Testis (tissue), 3 donors: ENCODE data around the gene VOPP1. TPM values are rescaled to one million over a fixed set of nuclear protein-coding genes. Genes with fewer than 3 reads are reported as not detected.

Source experiments
- DNase-seq: peaks from one replicate; pipeline ENCODE4 v3.0.0-alpha.2; 2019
- H3K27ac ChIP-seq, 2 donors: fragments of 200-600 bp; sonication (generic); one replicate each; pipeline ENCODE4 v1.5.1; 2019
- H3K27me3 ChIP-seq: fragments of 200-600 bp; sonication (generic); one replicate; pipeline ENCODE4 v1.5.1; 2019
- H3K36me3 ChIP-seq: fragments of 200-600 bp; sonication (generic); one replicate; pipeline ENCODE4 v1.5.1; 2017; ENCODE audit warnings: low read depth; ENCODE audit errors: missing control alignments
- H3K4me1 ChIP-seq: fragments of 200-600 bp; sonication (generic); one replicate; pipeline ENCODE4 v1.5.1; 2019
- H3K4me3 ChIP-seq, 2 donors: fragments of 200-600 bp; sonication (generic); one replicate each; pipeline ENCODE4 v1.5.1; 2017 to 2019
- H3K9me3 ChIP-seq: fragments of 200-600 bp; sonication (generic); one replicate; pipeline ENCODE4 v1.5.1; 2017
- POLR2A ChIP-seq: fragments of 450-650 bp; IDR thresholded peaks from one replicate; pipeline ENCODE4 v1.6.1; 2017; ENCODE audit warnings: antibody characterized with exemption, mild to moderate bottlenecking, moderate library complexity
- WGBS, 2 donors: methylation state at CpG; one replicate each; pipeline ENCODE4 v1.1.5; 2018; 5-methylcytosine and 5-hydroxymethylcytosine counted together
- intact Hi-C: fragments of 100-400 bp; cut with DNase I; formaldehyde crosslinking; loops from one replicate; pipeline ENCODE4 v1.15.1; 2023; ENCODE audit warnings: low total_unique reads
- polyA plus RNA-seq: library from polyadenylated mRNA; stranded (reverse); fragments of 350-450 nt; fragmentation: Illumina TruSeq; extraction: RNeasy Lipid Tissue Mini Kit (QIAGEN cat#74804); gene quantifications from one replicate; pipeline ENCODE4 v1.2.3, GENCODE V29; 2014; ENCODE audit warnings: low read depth, low replicate concordance; ENCODE audit not compliant: insufficient read depth
- total RNA-seq, 2 donors: library from RNA; depleted of rRNA; stranded (reverse); fragments of >200 nt; gene quantifications; one replicate each; pipeline ENCODE4 v1.2.3, GENCODE V29; 2016
- TF ChIP-seq, protein P1 (sequence below), 3 experiments: fragments of 450-650 bp in 2 of 3; fragments of 200-600 bp in 1 of 3; sonication (generic) in 1 of 3; IDR thresholded peaks; one replicate each; pipeline ENCODE4 v1.5.1; 2016 to 2019; ENCODE audit warnings: antibody characterized with exemption in 3 of 3, mild to moderate bottlenecking in 2 of 3, moderate library complexity in 1 of 3

VOPP1 gene
- total and polyA plus RNA-seq, 3 donors from 2014 or later: 25.0 to 29.3 (median 26.6) TPM

DNA sequence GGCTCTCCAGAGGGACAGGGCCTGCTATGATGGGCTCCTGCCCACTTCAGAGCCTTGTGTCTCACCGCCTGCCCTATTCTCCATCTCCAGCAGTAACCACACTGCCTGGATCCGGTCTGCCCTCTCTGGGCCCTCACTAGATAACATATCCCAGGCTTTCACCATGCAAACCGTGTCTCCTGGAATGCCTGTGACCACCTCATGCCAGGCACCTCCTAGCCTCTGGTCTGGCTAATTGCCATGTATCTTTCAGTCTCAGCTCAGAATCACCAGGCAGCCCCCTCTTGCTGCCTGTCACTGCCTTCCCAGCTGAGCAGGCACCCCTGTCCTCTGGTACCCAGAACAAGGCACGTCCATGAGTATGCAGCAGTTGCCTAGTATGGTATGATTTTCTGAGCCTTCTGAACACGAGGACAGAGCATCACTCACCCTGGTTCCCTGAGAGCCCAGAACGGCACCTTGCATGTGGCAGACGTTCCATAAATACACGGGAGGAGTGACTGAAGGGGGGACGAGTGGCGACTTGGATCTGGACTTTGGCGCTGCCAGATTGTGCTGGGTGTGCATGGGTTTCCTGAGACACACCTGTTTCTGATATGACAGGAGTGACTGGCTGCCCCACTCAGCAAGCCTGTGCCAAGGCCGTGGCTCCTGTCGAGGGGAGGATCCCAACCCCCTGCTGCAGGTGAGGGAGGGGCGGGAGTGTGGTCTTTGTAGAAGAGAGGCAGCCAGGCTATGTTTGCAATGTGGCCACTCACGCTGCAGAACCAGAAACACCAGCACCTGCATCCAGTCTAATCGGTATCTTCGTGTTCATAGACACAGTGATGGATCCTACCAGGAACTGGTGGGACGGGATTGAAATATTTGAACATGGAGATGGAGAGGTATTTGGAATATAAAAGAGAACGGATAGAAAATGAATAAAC lies 95.2 kb downstream of the VOPP1 start:
- no peak for TF ChIP-seq POLR2A
- TF ChIP-seq, protein P1, sequence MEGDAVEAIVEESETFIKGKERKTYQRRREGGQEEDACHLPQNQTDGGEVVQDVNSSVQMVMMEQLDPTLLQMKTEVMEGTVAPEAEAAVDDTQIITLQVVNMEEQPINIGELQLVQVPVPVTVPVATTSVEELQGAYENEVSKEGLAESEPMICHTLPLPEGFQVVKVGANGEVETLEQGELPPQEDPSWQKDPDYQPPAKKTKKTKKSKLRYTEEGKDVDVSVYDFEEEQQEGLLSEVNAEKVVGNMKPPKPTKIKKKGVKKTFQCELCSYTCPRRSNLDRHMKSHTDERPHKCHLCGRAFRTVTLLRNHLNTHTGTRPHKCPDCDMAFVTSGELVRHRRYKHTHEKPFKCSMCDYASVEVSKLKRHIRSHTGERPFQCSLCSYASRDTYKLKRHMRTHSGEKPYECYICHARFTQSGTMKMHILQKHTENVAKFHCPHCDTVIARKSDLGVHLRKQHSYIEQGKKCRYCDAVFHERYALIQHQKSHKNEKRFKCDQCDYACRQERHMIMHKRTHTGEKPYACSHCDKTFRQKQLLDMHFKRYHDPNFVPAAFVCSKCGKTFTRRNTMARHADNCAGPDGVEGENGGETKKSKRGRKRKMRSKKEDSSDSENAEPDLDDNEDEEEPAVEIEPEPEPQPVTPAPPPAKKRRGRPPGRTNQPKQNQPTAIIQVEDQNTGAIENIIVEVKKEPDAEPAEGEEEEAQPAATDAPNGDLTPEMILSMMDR (IDR thresholded peaks at IDR 0.05): no peak
- WGBS, 2 donors: 89 to 93% methylated on average over 18 to 19 of the region's 19 CpGs
- intact Hi-C loops: no loop called here
- Histone ChIP-seq H3K27me3 (no peaks in the 10 kb centered on the region), H3K36me3 (no peaks in the 10 kb centered on the region), H3K9me3 (no peaks in the 10 kb centered on the region), H3K4me1 (no peaks in the 10 kb centered on the region), H3K4me3 (no peak overlapping the region), H3K27ac (no peak overlapping the region)
- DNase-seq: no peak

DNA sequence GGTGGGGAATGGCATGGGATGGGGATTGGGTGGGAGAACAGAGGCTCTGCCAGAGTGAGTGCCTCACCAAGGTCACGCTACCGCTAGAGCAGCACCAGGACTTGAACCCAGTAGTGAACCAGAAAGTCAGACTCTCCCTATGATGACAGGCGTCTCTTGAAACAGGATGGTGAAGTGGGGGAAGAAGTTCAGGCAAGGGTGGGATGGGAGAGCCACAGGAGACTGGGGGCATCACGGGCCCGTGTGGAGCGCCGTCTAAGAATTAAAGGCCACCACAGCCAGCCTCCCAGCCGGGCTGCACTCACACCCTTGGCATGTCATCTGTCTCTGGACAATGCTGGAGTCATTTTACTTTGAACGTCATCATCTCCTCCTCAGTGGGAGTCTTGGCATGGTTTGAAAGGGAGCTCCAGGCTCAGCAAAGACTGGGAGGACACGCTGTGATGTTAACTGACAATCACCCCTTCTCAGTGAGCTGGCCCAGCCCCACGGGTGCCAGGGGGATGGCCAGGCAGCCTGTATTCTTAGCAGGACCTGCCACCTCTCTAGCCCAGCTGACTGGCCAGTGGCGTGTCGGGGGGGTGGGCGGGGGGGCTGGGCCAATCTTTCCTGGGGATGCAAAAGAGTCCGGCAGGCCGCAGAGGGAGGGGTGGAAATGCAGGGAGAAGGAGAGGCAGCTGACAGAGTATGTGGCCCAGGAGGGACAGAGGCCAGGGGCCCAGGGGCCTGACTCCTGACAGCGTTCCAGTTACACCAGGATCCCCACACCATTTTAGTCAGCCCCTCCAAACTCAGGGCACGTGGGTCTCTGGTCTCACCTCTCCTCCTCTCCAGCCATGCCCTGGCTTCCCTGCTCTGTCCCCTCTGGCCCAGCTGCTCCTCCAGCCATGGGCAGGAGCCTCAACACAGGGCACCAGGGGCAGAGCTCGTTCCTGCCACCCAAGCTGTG lies 96.2 kb downstream of the VOPP1 start:
- 81 to 86% methylated on average over 16 to 18 of the region's 19 CpGs for WGBS, 2 donors

DNA sequence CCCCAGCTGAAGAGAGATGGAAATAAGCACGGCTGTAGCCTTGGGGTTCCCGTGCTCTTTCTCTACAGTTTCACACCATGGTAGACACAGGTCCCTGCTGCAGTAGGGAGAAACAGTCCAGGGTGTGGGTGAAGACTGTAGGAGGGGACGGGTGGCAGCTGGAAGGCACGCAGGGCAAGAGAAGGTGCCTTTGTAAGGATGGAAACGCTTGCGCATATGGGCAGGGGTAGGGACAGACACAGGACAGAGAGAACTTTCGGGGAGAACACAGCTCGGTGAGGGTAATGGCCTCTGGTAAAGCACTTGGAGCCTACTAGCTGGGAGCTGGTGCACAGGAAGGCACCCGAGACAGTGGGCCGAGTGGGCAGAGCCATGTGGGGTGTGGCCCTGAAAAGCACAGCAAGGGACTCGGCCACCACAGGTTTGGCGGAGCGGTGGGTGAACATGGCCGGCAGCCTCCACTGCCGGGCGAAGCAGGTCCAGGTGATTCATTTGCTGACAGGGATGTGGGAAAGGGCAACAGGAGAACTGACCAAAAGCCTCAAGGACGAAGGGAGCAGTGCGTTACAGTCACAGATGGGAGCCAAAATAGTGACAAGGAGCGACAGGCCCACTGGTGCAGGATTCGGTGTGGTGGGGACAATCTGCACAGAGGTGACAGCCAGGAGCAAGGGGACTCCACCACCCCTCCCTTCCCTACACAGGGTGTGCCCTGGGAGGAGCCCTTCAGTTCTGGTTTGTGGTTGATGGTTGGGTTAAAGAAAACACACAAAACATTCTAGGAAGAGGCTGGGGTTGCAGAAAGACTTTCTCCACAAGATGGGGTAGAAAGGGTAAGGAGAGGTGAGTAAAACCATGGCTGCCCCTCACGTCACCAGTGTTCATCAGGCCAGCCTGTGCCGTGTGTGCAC lies 97.1 kb downstream of the VOPP1 start:
- DNase-seq: peak; percentile 2
- TF ChIP-seq, protein P1 (IDR thresholded peaks at IDR 0.05): no peak
- no peak for TF ChIP-seq POLR2A

More for the DNA sequence above, 96.2 kb downstream of the VOPP1 start:
- no peaks in the 10 kb centered on the region for H3K27me3 ChIP-seq
- H3K4me1 ChIP-seq: no peaks in the 10 kb centered on the region
- no peak overlapping the region for H3K27ac ChIP-seq
- no peak overlapping the region for H3K4me3 ChIP-seq
- DNase-seq: peak; percentile 19
- TF ChIP-seq, protein P1 (IDR thresholded peaks at IDR 0.05): no peak
- intact Hi-C loops: no loop called here
- H3K36me3 ChIP-seq: no peaks in the 10 kb centered on the region
- H3K9me3 ChIP-seq: no peaks in the 10 kb centered on the region

DNA sequence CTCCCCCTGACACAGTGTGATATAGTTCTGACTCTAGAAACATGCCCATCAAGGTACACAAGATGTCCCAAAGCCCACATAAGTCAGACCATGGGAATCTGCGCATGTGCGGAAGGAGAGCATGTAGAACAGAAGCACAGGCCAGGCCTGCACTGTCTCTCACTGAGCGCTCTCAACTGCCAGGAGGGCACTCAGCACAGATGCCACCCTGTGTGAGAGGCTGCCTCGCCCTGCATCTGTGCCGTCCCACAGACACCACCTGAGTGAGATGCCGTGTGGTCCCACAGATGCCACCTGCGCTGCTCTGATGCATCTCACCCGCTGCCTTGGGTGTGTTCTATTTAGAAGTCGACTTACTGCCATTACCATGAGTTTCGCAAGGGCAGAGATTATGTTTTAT lies 98.4 kb downstream of the VOPP1 start:
- TF ChIP-seq, protein P1 (IDR thresholded peaks at IDR 0.05): no peak
- TF ChIP-seq POLR2A: no peak
- 95 to 99% methylated on average over 7 to 10 of the region's 10 CpGs for WGBS, 2 donors
- peak; percentile 8 for DNase-seq
- H3K27me3 ChIP-seq: no peaks in the 10 kb centered on the region
- intact Hi-C loops: no loop called here
- H3K36me3 ChIP-seq: no peaks in the 10 kb centered on the region
- no peaks in the 10 kb centered on the region for H3K9me3 ChIP-seq
- no peaks in the 10 kb centered on the region for H3K4me1 ChIP-seq
- no peak overlapping the region for H3K4me3 ChIP-seq
- H3K27ac ChIP-seq: no peak overlapping the region

More for the DNA sequence above, 97.1 kb downstream of the VOPP1 start:
- WGBS, 2 donors: 88 to 90% methylated on average over 22 of the region's 22 CpGs
- Histone ChIP-seq H3K4me1 (no peaks in the 10 kb centered on the region), H3K4me3 (no peak overlapping the region), H3K9me3 (no peaks in the 10 kb centered on the region), H3K36me3 (no peaks in the 10 kb centered on the region), H3K27ac (no peak overlapping the region), H3K27me3 (no peaks in the 10 kb centered on the region)
- intact Hi-C loops: no loop called here
